Chondrocyte (in vitro differentiated cells): ENCODE measurements around the gene CTIF. TPM values are rescaled to one million over a fixed set of nuclear protein-coding genes. Genes with fewer than 3 reads are reported as not detected.
A peak's percentile ranks its signal among the peaks of the same experiment; 100 is the strongest.

Source experiments
- DNase-seq: peaks from one replicate; pipeline ENCODE4 v3.0.0; 2021; ENCODE audit warnings: mixed read lengths, low spot score
- H3K27ac Mint-ChIP-seq: one replicate; pipeline ENCODE4 v1.8.0; 2021; ENCODE audit warnings: mild to moderate bottlenecking, moderate library complexity, mixed read lengths; ENCODE audit not compliant: unreplicated experiment
- H3K27me3 Mint-ChIP-seq: 2 replicates; pipeline ENCODE4 v1.8.0; 2021; ENCODE audit warnings: low read depth, mixed read lengths
- H3K36me3 Mint-ChIP-seq: 2 replicates; pipeline ENCODE4 v1.8.0; 2021; ENCODE audit warnings: low read depth, mixed read lengths
- H3K4me1 Mint-ChIP-seq: 2 replicates; pipeline ENCODE4 v1.8.0; 2021; ENCODE audit warnings: low read depth, mild to moderate bottlenecking, mixed read lengths
- H3K4me3 Mint-ChIP-seq: one replicate; pipeline ENCODE4 v1.8.0; 2021; ENCODE audit warnings: mild to moderate bottlenecking, moderate library complexity, mixed read lengths; ENCODE audit not compliant: unreplicated experiment
- H3K9me3 Mint-ChIP-seq: 2 replicates; pipeline ENCODE4 v1.8.0; 2021; ENCODE audit warnings: low read depth, mixed read lengths
- total RNA-seq: library from RNA; stranded (reverse); gene quantifications from 3 replicates; pipeline ENCODE4 v1.2.1, GENCODE V29; 2021
- TF ChIP-seq, protein P1 (sequence below): fragments of 200-600 bp; sonication (generic); IDR thresholded peaks from 2 replicates; pipeline ENCODE4 v1.5.0; 2021; ENCODE audit warnings: antibody characterized with exemption, mild to moderate bottlenecking, moderate library complexity

The CTIF gene
- total RNA-seq, 1 donor from 2014 or later = 184 TPM

DNA sequence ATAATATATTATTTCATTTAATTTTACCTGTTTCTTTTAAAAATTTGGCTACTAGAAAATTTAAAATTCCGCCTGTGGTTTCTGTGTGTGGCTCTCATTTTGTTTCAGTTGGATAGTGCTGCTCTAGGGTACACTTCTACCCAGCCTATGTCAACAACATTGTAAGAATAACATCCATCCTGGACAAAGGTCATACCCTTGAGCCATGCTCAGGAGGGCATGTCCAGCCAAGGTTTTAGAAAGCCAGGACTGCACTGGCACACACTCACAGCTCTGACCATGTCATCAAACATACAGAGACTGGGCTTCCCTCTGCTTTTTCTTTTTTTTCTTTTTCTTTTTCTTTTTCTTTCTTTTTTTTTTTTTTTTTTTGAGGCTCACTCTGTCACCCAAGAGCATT lies 96.1 kb downstream of the CTIF start:
- H3K36me3 Mint-ChIP-seq = peaks cover 34% of the 10 kb centered on the region
- H3K27me3 Mint-ChIP-seq = no peaks in the 10 kb centered on the region
- H3K27ac Mint-ChIP-seq = peak overlapping the region; percentile 24
- no peak for DNase-seq
- no peaks in the 10 kb centered on the region for H3K9me3 Mint-ChIP-seq
- TF ChIP-seq, protein P1, sequence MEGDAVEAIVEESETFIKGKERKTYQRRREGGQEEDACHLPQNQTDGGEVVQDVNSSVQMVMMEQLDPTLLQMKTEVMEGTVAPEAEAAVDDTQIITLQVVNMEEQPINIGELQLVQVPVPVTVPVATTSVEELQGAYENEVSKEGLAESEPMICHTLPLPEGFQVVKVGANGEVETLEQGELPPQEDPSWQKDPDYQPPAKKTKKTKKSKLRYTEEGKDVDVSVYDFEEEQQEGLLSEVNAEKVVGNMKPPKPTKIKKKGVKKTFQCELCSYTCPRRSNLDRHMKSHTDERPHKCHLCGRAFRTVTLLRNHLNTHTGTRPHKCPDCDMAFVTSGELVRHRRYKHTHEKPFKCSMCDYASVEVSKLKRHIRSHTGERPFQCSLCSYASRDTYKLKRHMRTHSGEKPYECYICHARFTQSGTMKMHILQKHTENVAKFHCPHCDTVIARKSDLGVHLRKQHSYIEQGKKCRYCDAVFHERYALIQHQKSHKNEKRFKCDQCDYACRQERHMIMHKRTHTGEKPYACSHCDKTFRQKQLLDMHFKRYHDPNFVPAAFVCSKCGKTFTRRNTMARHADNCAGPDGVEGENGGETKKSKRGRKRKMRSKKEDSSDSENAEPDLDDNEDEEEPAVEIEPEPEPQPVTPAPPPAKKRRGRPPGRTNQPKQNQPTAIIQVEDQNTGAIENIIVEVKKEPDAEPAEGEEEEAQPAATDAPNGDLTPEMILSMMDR = no peak
- peaks cover 28% of the 10 kb centered on the region for H3K4me1 Mint-ChIP-seq
- no peak overlapping the region for H3K4me3 Mint-ChIP-seq

DNA sequence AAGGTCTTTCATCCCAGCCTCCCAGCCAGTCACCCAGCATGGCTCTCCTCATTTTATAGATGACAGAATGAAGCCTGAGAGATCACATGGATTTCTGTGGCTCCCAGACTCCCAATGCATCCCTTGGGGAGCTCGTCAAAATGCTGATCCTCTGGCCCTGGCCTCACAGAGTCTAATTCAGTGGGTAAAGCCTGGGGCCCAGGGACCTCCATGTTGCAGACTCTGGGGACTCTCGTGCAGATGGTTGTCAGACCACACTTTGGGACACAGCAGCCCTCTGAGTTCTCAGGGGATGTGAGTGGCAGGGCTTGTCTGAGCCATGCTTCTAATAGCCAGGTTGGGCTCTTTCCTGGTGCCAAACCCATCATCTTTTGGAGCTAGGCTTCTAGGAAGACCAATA lies 97.0 kb downstream of the CTIF start:
- no peak for DNase-seq
- H3K4me3 Mint-ChIP-seq = no peak overlapping the region
- no peaks in the 10 kb centered on the region for H3K9me3 Mint-ChIP-seq
- no peak overlapping the region for H3K27ac Mint-ChIP-seq
- peaks cover 30% of the 10 kb centered on the region for H3K4me1 Mint-ChIP-seq
- no peaks in the 10 kb centered on the region for H3K27me3 Mint-ChIP-seq
- TF ChIP-seq, protein P1 = no peak
- peaks cover 37% of the 10 kb centered on the region for H3K36me3 Mint-ChIP-seq

DNA sequence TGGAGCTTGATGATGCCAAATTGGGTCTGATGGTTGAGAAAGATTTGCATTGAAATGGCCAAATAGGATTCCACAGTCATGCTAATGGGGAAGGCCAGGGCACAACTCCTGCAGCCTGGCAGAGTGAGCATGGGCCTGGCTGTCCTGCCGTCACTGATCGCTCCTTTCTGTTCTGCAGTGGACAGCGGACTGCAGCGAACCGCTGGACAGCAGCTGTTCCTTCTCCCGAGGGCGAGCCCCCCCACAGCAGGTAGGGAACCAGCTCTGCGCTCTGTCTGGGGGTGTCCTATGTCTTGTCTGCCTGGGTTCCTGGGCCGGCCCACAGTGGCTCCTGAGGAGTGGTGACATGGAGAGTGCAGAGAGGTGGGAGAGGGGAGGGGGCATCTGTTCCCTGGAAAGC lies 97.6 kb downstream of the CTIF start:
- peaks cover 35% of the 10 kb centered on the region for H3K36me3 Mint-ChIP-seq
- H3K9me3 Mint-ChIP-seq = no peaks in the 10 kb centered on the region
- H3K4me1 Mint-ChIP-seq = peaks cover 30% of the 10 kb centered on the region
- no peak for DNase-seq
- TF ChIP-seq, protein P1 = no peak
- H3K4me3 Mint-ChIP-seq = no peak overlapping the region
- no peaks in the 10 kb centered on the region for H3K27me3 Mint-ChIP-seq
- no peak overlapping the region for H3K27ac Mint-ChIP-seq

DNA sequence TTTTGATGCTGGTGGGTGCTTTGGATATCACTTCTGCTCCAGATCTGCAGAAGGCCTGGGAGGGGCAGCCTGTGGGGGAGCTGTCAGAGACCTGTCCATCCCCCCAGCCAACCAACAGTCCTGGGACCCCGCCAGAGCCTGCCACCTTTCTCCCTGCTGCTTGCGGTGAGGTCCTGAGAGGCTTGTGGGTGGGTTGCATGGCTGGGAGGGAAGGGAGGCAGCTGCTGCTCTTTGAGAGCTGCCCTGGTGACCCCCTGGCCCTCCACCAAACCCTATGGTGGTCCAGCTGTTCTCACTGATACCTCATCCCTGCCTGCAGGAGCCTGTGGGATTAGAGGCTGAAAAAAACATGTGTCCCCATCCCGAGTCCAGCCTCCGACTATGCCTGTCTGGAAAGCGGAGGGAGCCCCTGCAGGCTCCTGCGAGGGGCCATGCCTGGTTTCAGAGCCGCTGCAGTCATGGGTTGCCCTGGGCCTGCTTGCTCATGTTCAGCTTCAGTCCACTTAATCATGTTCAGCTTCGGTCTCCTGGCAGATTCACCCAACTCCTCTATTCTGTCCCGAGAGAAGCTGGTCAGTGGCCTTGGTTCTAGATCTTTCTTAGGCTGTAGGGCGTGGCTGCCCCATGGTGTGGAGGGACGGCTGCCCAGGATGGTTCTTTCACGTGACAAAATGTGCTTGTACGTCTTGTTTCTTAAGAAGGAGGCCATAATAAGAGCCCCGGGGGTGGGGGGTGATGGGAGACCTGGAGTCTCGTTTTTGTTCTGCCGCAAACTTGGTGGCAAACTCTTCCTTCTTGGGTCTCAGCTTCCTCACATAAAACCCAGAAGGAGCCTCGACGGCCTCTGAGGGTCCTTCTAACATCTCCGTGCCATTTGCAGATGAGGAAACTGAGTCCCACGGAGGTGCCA lies 98.5 kb downstream of the CTIF start:
- H3K4me3 Mint-ChIP-seq = no peak overlapping the region
- peaks cover 33% of the 10 kb centered on the region for H3K4me1 Mint-ChIP-seq
- DNase-seq = no peak
- TF ChIP-seq, protein P1 = no peak
- peaks cover 4% of the 10 kb centered on the region for H3K9me3 Mint-ChIP-seq
- H3K27me3 Mint-ChIP-seq = no peaks in the 10 kb centered on the region
- no peak overlapping the region for H3K27ac Mint-ChIP-seq
- peaks cover 36% of the 10 kb centered on the region for H3K36me3 Mint-ChIP-seq

DNA sequence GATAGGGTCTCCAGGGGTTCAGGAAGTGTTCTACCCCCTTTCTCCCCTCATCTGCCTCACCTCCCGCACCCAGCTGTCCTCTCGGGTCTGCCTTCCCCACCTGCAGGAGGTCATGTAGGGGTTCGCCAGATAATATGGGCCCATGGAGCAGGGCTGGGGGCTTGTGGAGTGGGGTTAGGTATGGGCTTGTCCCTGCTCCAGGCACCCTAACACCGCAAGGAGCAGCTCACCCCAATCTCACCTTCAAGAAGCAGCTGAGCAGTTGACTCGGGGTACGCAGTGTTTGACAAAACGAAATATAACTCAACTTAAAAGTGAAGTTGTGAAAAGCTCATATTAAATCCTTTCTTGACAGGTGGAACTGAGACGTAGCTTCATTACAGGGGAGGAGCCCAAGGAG lies 99.6 kb downstream of the CTIF start:
- no peaks in the 10 kb centered on the region for H3K27me3 Mint-ChIP-seq
- no peak overlapping the region for H3K4me3 Mint-ChIP-seq
- peaks cover 36% of the 10 kb centered on the region for H3K36me3 Mint-ChIP-seq
- peak overlapping the region; percentile 39 for H3K27ac Mint-ChIP-seq
- no peak for DNase-seq
- peaks cover 8% of the 10 kb centered on the region for H3K9me3 Mint-ChIP-seq
- H3K4me1 Mint-ChIP-seq = peaks cover 37% of the 10 kb centered on the region
- TF ChIP-seq, protein P1 = no peak
